CD14-positive monocyte (primary cell): ENCODE results near the gene C1orf74. TPM values are rescaled to one million over a fixed set of nuclear protein-coding genes. Genes with fewer than 3 reads are reported as not detected.

Experiments used
- DNase-seq, 3 donors: peaks; one replicate each; pipeline ENCODE4 v3.0.0-alpha.2; 2011 to 2022
- H2AFZ ChIP-seq: 2 replicates; pipeline ENCODE4 v1.6.0; 2012; ENCODE audit warnings: mild to moderate bottlenecking, low read depth, low read length, inconsistent platforms; ENCODE audit not compliant: insufficient read depth, poor library complexity, severe bottlenecking
- H3K27ac ChIP-seq, 2 donors: 1 replicate in 1 of 2; 2 replicates in 1 of 2; pipeline ENCODE4 v1.5.1; 2012 to 2013; ENCODE audit warnings: low read length in 2 of 2, control low read depth in 1 of 2, inconsistent platforms in 1 of 2, low read depth in 1 of 2, mild to moderate bottlenecking in 1 of 2
- H3K27me3 ChIP-seq, 2 donors: one replicate each; pipeline versions ENCODE4 v1.6.0 to v1.6.1; 2011 to 2013; ENCODE audit warnings: low read length in 2 of 2; ENCODE audit not compliant: control insufficient read depth in 2 of 2, insufficient read depth in 2 of 2
- H3K36me3 ChIP-seq, 2 donors: replicated peaks in 1 of 2; 1 replicate in 1 of 2; 2 replicates in 1 of 2; pipeline versions ENCODE4 v1.5.1 to v1.6.1; 2012 to 2013; ENCODE audit warnings: low read length in 2 of 2, control low read depth in 1 of 2, inconsistent platforms in 1 of 2, mild to moderate bottlenecking in 1 of 2; ENCODE audit not compliant: insufficient read depth in 2 of 2, control insufficient read depth in 1 of 2
- H3K4me1 ChIP-seq, 2 donors: 1 replicate in 1 of 2; 2 replicates in 1 of 2; pipeline versions ENCODE4 v1.5.1 to v1.6.1; 2012 to 2013; ENCODE audit warnings: low read length in 2 of 2, control low read depth in 1 of 2, inconsistent platforms in 1 of 2, mild to moderate bottlenecking in 1 of 2, moderate library complexity in 1 of 2; ENCODE audit not compliant: insufficient read depth in 2 of 2, control insufficient read depth in 1 of 2
- H3K4me2 ChIP-seq: replicated peaks from 2 replicates; pipeline ENCODE3; 2012; ENCODE audit warnings: low read length, moderate library complexity, mild to moderate bottlenecking; ENCODE audit not compliant: poor library complexity, severe bottlenecking; ENCODE audit errors: extremely low read depth
- H3K4me3 ChIP-seq, 3 experiments: fragments of 200-600 bp in 1 of 3; sonication (generic) in 1 of 3; replicated peaks in 1 of 3; 1 replicate in 2 of 3; 2 replicates in 1 of 3; pipeline ENCODE4 v1.5.1; 2011 to 2013; ENCODE audit warnings: low read length in 3 of 3, mild to moderate bottlenecking in 3 of 3, control low read depth in 2 of 3, low read depth in 2 of 3, inconsistent platforms in 1 of 3, moderate library complexity in 1 of 3
- H3K79me2 ChIP-seq: 2 replicates; pipeline ENCODE4 v1.6.0; 2012; ENCODE audit warnings: mild to moderate bottlenecking, control low read depth, inconsistent platforms, low read length, moderate library complexity; ENCODE audit not compliant: insufficient read depth
- H3K9ac ChIP-seq: 2 replicates; pipeline ENCODE4 v1.6.0; 2017; ENCODE audit warnings: low read length, mild to moderate bottlenecking; ENCODE audit not compliant: insufficient read depth, poor library complexity, severe bottlenecking
- H3K9me3 ChIP-seq, 2 donors: replicated peaks in 1 of 2; 1 replicate in 1 of 2; 2 replicates in 1 of 2; pipeline versions ENCODE4 v1.5.1 to v1.6.1; 2012 to 2013; ENCODE audit warnings: low read length in 2 of 2, control low read depth in 1 of 2; ENCODE audit not compliant: control insufficient read depth in 1 of 2, insufficient read depth in 1 of 2
- H4K20me1 ChIP-seq: 2 replicates; pipeline ENCODE4 v1.6.0; 2012; ENCODE audit warnings: mild to moderate bottlenecking, low read length, control low read depth, moderate library complexity; ENCODE audit not compliant: insufficient read depth
- H3K27ac Mint-ChIP-seq, 7 donors: one replicate each; pipeline ENCODE4 v1.8.0; 2020; ENCODE audit warnings: mild to moderate bottlenecking in 7 of 7, mixed read lengths in 7 of 7, moderate library complexity in 6 of 7, inconsistent platforms in 2 of 7
- H3K27me3 Mint-ChIP-seq, 3 donors: one replicate each; pipeline ENCODE4 v1.8.0; 2021 to 2022; ENCODE audit warnings: low read depth in 3 of 3, mild to moderate bottlenecking in 3 of 3, mixed read lengths in 3 of 3, moderate library complexity in 3 of 3, inconsistent platforms in 1 of 3
- H3K36me3 Mint-ChIP-seq, 2 donors: one replicate each; pipeline ENCODE4 v1.8.0; 2020; ENCODE audit warnings: mixed read lengths in 2 of 2, inconsistent platforms in 1 of 2, mild to moderate bottlenecking in 1 of 2
- H3K4me1 Mint-ChIP-seq: one replicate; pipeline ENCODE4 v1.8.0; 2020; ENCODE audit warnings: mild to moderate bottlenecking, mixed read lengths
- H3K4me3 Mint-ChIP-seq, 2 donors: one replicate each; pipeline ENCODE4 v1.8.0; 2020; ENCODE audit warnings: mild to moderate bottlenecking in 2 of 2, mixed read lengths in 2 of 2, moderate library complexity in 1 of 2
- H3K9me3 Mint-ChIP-seq, 7 donors: one replicate each; pipeline ENCODE4 v1.8.0; 2020 to 2022; ENCODE audit warnings: mixed read lengths in 7 of 7, mild to moderate bottlenecking in 6 of 7, moderate library complexity in 6 of 7, inconsistent platforms in 2 of 7
- WGBS: methylation state at CpG from one replicate; pipeline ENCODE4 v1.1.5; 2013; ENCODE audit warnings: missing lambda C conversion rate; ENCODE audit not compliant: insufficient coverage; 5-methylcytosine and 5-hydroxymethylcytosine counted together
- intact Hi-C, 2 donors: fragments of 100-400 bp; cut with micrococcal nuclease; formaldehyde crosslinking; loops; one replicate each; pipeline versions ENCODE4 v1.15.0 to v1.15.1; 2023
- polyA plus RNA-seq, 3 donors: library from polyadenylated mRNA; depleted of rRNA in 1 of 3; unstranded in 2 of 3; stranded (reverse) in 1 of 3; fragments of 300-500 nt in 2 of 3; fragments of >200 nt in 1 of 3; fragmentation: Illumina TruSeq in 2 of 3; gene quantifications; 1 replicate in 2 of 3; 2 replicates in 1 of 3; pipeline ENCODE4 v1.2.3, GENCODE V29; 2012 to 2021
- TF ChIP-seq, protein P1 (sequence below): fragments of 200-600 bp; IDR thresholded peaks from one replicate; pipeline ENCODE4 v1.8.0; 2022; ENCODE audit warnings: antibody characterized with exemption, mild to moderate bottlenecking

C1orf74 gene
- polyA plus RNA-seq, 3 donors = 0.07 to 0.47 (median 0.19) TPM

DNA sequence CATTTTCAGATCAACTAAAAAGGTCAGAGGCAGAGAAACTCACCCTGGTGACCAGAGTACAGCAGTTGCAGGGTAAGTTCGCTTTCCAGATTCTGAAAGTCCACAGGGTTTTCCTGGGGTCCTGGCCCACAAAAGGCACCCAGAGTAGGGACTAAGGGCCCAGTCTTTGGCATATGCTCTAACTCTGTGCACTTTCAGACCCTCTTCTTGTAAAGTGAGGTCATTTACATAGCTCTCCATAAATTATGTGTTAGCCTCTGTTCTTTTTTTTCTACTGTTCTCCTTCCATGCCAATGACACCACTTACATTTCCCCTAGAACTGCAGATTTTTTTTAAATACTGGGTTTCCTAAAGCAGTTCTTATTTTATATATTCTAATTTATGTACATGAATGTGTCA, 6.3 kb downstream of the C1orf74 start:
- Mint-ChIP-seq H3K27ac (no peak overlapping the region), H3K4me1 (peaks cover 21% of the 10 kb centered on the region), H3K9me3 (no peaks in the 10 kb centered on the region), H3K27me3 (peaks cover 0 to 1% (median 0%) of the 10 kb centered on the region in 3 donors), H3K36me3 (peaks cover 81 to 96% of the 10 kb centered on the region in 2 donors), H3K4me3 (no peak overlapping the region)
- H2AFZ ChIP-seq = no peak overlapping the region
- H3K4me3 ChIP-seq = no peak overlapping the region
- peaks cover 71% of the 10 kb centered on the region for H4K20me1 ChIP-seq
- peaks cover 14 to 24% of the 10 kb centered on the region in 2 donors for H3K4me1 ChIP-seq
- no peaks in the 10 kb centered on the region for H3K79me2 ChIP-seq
- H3K9me3 ChIP-seq = no peaks in the 10 kb centered on the region
- 92% methylated on average over 1 of the region's 1 CpG for WGBS
- H3K9ac ChIP-seq = no peak overlapping the region
- TF ChIP-seq, protein P1, sequence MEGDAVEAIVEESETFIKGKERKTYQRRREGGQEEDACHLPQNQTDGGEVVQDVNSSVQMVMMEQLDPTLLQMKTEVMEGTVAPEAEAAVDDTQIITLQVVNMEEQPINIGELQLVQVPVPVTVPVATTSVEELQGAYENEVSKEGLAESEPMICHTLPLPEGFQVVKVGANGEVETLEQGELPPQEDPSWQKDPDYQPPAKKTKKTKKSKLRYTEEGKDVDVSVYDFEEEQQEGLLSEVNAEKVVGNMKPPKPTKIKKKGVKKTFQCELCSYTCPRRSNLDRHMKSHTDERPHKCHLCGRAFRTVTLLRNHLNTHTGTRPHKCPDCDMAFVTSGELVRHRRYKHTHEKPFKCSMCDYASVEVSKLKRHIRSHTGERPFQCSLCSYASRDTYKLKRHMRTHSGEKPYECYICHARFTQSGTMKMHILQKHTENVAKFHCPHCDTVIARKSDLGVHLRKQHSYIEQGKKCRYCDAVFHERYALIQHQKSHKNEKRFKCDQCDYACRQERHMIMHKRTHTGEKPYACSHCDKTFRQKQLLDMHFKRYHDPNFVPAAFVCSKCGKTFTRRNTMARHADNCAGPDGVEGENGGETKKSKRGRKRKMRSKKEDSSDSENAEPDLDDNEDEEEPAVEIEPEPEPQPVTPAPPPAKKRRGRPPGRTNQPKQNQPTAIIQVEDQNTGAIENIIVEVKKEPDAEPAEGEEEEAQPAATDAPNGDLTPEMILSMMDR = no peak
- intact Hi-C loops = no loop called here
- H3K4me2 ChIP-seq = no peak overlapping the region
- H3K36me3 ChIP-seq = peaks cover 86 to 100% of the 10 kb centered on the region in 2 donors
- DNase-seq = no peak
- no peak overlapping the region for H3K27ac ChIP-seq
- no peaks in the 10 kb centered on the region for H3K27me3 ChIP-seq

DNA sequence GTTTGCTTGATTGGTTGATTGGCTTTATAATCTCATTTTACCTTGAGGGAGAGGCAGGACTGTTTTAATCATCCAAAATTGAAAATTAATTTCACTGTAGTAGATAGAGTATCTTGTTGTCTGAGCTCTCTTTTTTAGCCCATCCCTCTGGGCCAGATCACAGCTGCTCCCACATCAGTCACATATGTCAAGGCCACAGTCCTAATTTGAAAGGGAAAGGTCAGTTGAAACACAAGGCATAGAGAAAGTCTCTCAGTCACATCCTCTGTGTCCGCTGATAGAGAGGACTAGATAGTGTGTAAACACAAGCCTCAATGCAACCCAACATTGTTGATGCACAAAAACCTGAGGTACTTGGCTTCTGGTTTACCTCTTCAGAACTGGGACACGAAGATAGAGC, 6.8 kb downstream of the C1orf74 start:
- H3K4me1 Mint-ChIP-seq = peaks cover 17% of the 10 kb centered on the region
- DNase-seq = no peak
- peaks cover 78 to 96% of the 10 kb centered on the region in 2 donors for H3K36me3 Mint-ChIP-seq
- H3K27ac ChIP-seq = no peak overlapping the region
- peaks cover 77% of the 10 kb centered on the region for H4K20me1 ChIP-seq
- H3K27me3 ChIP-seq = no peaks in the 10 kb centered on the region
- H2AFZ ChIP-seq = no peak overlapping the region
- no peaks in the 10 kb centered on the region for H3K9me3 Mint-ChIP-seq
- H3K9ac ChIP-seq = no peak overlapping the region
- peak overlapping the region in 2 of 7 donors; percentile 5 to 75 for H3K27ac Mint-ChIP-seq
- no CpG with 5 or more reads among the region's 2 CpGs for WGBS
- H3K4me2 ChIP-seq = no peak overlapping the region
- H3K4me1 ChIP-seq = peaks cover 14 to 23% of the 10 kb centered on the region in 2 donors
- intact Hi-C loops = no loop called here
- TF ChIP-seq, protein P1 = no peak
- H3K4me3 Mint-ChIP-seq = no peak overlapping the region
- H3K27me3 Mint-ChIP-seq = peaks cover 0 to 1% (median 0%) of the 10 kb centered on the region in 3 donors
- H3K36me3 ChIP-seq = peaks cover 90 to 100% of the 10 kb centered on the region in 2 donors
- H3K9me3 ChIP-seq = no peaks in the 10 kb centered on the region
- no peaks in the 10 kb centered on the region for H3K79me2 ChIP-seq
- H3K4me3 ChIP-seq = no peak overlapping the region
